HG03521 (cell line): ENCODE measurements around the gene FAM209A.
"Not testable (repeated sequence)": the region's sequence is repeated elsewhere in the genome, so short reads cannot be mapped to it uniquely, and the experiment has no call there.

ENCODE experiments used
- ATAC-seq: cut with Tn5 transposase; IDR thresholded peaks from one replicate; pipeline ENCODE4 v1.9.1; 2021; ENCODE audit warnings: mild to moderate bottlenecking, moderate library complexity; ENCODE audit not compliant: unreplicated experiment

FAM209A gene

DNA sequence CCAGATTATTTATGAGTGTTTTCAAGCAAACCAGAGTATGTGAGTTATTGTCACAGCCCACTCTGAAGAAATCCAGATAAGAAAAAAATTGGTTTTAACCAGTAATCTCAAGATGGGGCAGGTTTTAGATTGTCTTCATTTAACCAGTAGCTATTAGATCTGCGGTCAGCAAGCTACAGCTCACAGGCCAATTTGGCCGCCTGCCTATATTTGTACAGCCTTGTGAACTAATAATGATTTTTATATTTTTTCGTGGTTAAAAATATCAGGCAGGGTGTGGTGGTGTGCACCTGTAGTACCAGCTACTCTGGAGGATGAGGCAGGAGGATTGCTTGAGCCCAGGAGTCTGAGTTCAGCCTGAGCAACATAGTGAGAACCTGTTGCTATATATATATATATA lies 13.5 kb downstream of the FAM209A start:
- ATAC-seq, result no peak

DNA sequence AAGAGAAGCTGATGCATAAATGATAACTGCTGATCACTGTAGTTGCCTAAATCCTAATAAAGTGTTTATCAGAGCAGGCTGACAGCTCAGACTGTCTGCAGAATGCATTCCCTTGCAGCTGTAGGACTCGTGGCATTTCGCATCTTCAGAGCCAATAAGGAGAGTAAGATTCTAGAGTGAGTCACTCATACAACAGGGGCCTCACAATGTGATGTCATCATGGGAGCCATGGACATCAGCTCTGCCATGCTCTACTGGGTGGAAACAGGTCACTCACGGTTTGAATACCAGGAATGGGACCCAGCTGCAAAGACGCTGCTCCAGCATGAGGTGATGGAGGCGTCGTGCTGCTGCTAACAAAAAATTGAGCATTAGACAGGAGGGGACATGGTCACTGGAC lies 15.9 kb downstream of the FAM209A start:
- ATAC-seq, result no peak

DNA sequence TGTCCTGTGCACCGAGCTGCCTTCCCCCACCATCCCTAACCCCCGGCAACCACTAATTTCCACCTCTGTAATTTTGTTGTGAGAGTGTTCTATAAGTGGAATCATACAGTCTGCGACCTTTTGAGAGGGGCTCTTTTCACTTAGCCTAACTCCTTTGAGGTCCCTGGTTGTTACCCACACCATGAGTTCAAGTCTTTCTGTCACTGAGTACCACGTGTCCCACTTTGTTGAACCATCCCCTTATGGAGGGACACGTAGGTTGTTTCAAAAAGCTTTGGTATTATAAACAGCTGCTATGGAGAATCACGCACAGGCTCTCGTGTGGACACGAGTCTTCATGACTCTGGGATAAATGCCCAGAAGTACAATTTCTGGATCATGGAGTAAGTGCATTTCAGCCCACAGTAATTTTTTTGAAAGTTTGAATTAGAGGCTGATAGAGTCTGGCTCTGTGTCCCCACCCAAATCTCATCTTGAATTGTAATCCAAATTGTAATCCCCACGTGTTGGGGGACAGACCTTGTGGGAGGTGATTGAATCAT lies 18.0 kb downstream of the FAM209A start:
- no peak for ATAC-seq

DNA sequence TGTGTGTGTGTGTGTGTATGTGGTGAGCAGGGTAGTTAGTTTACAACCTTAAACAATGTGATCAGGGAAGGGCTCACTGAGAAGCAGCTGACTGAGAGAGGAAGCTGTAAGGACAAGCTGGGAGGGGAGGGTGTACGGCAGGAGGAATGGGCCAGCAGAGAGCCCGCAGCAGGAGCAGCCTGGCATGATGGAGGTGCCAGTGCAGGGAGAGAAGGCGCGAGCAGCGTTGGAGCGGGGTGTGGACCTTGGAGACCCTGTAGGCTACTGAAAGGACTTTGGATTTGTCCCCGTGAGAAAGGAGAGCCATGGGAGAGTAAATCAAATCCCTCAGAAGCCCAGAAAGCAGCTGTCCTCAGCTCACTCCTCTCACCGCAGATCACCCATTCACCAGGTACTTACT lies 27.0 kb downstream of the FAM209A start:
- ATAC-seq, result no peak

DNA sequence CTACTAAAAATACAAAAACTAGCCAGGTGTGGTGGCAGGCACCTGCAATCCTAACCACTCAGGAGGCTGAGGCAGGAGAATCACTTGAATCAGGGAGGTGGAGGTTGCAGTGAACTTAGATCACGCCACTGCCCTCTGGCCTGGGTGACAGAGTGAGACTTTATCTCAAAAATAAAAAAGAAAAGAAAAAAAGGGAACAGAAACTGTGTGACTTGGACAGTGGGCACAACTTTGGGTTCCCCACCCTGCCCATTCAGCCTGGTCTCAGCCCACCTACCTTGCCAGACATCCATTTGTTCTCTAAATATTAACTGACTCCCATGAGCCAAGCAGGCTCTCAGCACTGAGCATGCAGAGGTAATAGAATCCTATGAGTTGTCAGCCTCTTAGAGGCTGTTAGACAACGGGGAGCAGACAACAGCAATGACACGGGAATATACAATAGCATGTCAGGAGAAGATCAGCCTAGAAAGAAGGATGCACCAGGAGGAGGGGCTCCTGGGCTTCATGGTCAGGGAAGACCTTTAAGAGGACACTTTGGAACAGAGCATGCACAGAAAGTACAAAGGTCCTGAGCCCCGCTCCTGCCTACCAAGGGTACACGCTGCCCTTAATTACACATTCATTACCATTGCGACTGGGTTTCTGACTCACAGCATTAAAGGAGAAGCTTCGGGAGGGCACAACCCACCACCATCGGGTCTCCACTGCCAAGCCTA lies 28.5 kb downstream of the FAM209A start:
- ATAC-seq, result no peak

DNA sequence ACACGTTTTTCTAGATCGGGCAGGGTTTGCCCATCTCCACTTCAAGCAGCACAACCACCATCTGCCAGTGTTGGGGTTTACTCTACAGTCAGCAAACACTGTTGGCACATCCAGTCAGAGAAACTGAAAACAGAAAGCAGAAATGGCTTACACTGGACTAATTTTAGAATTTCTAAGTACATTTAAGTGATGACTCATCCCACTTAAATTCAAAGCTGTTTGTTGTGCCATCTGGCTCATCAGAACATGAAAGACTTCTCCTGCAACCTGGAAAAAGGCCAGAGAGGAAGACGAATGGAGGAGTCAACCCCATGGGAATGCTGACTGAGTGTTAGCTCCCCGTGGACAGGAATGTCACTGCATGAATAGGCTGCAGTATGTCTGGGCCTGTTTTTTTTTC lies 30.3 kb downstream of the FAM209A start:
- peak; percentile 71 for ATAC-seq

DNA sequence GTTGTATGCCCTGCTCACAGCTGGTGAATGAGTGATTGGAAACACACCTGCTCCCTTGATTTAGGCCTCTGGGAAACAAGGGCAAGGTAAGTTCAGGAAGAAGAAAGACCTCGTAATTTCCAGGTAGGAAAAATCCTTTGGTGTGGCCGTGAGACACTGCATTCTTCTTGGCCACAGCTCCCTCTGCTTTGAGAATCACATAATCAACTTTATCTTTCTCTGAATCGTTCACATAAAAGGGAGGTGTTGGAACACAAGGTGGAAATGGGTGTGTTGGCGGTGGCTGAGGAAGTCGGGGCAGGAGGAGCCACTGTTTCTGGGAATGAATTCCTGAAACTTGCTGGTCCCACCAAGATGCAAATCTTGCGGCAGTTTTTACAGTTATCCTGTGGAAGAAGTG lies 34.4 kb downstream of the FAM209A start:
- ATAC-seq, result no peak

DNA sequence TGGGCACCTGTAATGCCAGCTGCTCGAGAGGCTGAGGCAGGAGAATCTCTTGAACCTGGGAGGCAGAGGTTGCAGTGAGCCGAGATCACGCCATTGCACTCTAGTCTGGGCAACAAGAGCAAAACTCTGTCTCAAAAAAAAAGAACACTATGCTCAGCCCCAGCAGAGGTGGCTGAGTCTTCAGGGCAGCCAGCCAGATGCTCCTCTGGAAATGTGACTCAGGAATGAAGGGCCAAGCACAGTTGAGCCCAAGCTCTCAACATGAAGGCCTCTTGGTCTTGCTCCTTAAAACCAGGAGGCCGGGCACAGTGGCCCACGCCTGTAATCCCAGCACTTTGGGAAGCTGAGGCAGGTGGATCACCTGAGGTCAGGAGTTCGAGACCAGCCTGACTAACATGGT lies 40.0 kb downstream of the FAM209A start:
- not testable (repeated sequence) for ATAC-seq

DNA sequence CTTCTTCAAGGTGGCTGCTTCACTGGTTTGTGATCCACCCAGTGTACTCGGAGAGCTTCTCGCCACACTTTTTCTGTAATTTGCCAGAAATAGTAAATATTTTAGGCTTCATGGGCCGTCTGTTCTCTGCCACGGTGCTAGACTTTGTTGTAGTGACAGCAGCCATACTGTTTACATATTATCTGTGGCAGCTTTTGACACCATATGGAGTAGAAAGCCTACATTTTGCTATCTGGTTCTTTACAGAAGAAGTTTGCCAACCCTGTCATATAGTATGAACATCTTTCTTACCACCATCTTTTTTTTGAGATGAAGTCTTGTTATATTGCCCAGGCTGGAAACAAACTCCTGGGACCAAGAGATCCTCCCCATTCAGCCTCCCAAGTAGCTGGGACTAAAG lies 41.0 kb downstream of the FAM209A start:
- no peak for ATAC-seq

DNA sequence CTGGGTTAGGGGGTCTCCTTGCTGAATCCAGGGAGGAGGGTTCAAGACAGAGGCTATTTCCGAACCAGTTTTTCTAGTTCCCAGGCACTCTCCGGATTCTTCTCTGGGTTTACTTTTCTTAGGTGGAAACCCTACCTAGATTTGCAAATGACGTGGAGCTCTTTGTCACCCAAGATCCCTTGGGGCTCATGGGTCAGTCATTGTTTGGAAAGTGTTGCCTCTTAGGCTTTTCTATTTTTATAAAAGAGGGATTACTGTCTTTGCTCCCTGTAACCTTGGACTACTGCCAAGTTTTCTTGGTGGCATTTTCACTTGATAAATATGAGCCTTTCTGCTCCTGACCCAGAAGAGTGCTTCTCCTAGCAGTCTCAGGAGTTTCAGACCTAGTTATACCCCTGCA lies 42.1 kb downstream of the FAM209A start:
- no peak for ATAC-seq

DNA sequence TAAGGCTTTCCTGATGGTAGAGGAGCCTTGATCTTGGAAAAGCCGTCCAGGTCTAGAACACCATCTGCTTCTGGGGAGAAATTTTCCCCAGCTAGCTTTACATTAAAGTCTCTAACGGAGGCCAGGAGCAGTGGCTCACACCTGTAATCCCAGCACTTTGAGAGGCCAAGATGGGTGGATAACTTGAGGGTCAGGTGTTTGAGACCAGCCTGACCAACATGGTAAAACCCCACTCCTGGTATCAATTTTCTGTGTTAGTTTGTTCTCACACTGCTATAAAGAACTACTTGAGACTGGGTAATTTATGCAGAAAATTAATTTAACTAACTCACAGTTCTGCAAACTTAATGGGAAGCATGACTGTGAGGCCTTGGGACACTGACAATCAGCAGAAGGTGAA lies 46.3 kb downstream of the FAM209A start:
- no peak for ATAC-seq

DNA sequence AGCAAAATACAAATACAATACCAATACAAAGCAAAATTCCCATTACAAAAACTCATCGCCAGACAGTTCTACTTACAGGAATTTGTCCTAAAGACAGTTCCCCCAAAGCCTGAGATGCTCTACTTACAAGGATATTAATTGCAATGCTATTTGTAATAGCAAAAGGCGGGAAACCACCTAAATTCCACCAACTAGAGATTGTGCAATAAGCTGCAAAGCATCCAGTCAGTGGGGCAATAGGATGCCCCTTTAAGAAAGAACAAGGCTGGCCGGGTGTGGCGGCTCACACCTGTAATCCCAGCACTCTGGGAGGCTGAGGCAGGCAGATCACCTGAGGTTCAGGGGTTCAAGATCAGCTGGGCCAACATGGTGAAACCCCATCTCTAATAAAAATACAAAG lies 47.6 kb downstream of the FAM209A start:
- no peak for ATAC-seq

DNA sequence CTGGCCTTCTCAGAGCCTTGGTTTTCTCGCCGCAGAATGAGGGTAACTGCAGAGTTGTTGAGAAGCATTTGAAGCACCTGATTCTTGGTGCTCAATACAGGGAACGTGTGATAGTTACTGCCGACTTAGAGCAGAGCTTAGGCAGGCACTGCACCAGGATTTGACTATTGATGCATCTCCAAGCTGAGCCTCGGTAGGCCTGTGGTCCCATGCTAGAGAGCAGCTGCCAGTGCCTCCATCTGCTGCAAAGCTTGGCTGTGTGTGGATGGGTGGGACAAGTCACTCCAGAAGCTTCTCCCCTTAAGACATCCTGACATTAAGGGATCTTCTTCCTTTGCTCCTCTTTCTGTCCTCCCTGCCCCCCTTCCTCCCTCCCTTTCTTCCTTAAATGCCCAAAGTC lies 49.4 kb downstream of the FAM209A start:
- no peak for ATAC-seq

DNA sequence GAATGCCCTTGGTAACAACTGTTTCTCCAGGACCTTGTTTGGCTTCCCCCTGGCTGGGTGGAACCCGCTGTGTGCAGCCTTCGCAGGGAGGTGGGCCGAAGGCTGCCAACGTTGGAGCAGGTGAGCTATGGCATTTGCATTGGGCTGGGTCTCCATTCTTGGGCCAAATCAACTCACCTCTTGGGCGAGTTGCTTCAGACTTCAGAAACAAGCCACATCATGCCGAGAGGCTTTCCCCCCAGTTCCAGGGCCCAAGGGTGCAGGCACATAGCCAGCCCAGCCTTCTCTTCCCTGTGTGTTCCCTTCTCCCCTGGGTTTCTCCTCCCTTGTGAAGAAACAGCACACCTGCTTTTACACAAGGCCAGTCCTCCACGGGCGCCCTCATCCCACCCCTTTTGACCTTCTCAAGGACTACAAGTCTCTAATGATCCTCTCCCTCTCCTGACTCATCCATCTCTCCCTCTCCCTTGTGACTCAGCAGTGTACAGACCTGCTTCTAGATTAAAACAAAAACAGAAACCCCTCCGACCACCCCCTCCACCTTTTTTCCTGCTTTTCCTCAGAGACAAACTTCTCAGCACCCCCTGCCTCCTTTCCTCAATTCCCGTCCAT lies 50.1 kb downstream of the FAM209A start:
- ATAC-seq, result no peak

DNA sequence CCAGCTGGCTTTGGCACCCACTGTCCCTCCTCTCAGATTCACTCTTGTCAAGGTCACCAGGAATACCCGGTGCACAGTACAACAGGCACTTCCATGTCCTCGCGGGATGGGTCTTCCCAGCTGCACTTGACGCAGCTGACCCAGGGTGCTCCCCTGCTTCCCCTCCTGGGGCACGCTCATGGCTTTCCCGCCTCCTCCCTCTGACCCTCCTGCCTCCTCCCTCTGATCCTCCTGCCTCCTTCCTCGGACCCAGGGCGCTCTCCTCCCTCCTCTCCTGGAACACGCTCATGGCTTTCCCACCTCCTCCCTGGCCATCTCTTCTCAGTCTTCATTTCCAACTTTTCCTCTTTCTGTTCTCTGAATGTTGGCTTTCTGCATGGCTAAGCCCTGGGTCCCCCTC lies 50.6 kb downstream of the FAM209A start:
- no peak for ATAC-seq
